Right forelimb (tissue), 1 donor: ENCODE data around the gene UBE2O.
A peak's percentile ranks its signal among the peaks of the same experiment; 100 is the strongest.

ENCODE experiments used
- DNase-seq: peaks from one replicate; pipeline ENCODE4 v3.0.0-alpha.2; 2018

UBE2O gene

DNA sequence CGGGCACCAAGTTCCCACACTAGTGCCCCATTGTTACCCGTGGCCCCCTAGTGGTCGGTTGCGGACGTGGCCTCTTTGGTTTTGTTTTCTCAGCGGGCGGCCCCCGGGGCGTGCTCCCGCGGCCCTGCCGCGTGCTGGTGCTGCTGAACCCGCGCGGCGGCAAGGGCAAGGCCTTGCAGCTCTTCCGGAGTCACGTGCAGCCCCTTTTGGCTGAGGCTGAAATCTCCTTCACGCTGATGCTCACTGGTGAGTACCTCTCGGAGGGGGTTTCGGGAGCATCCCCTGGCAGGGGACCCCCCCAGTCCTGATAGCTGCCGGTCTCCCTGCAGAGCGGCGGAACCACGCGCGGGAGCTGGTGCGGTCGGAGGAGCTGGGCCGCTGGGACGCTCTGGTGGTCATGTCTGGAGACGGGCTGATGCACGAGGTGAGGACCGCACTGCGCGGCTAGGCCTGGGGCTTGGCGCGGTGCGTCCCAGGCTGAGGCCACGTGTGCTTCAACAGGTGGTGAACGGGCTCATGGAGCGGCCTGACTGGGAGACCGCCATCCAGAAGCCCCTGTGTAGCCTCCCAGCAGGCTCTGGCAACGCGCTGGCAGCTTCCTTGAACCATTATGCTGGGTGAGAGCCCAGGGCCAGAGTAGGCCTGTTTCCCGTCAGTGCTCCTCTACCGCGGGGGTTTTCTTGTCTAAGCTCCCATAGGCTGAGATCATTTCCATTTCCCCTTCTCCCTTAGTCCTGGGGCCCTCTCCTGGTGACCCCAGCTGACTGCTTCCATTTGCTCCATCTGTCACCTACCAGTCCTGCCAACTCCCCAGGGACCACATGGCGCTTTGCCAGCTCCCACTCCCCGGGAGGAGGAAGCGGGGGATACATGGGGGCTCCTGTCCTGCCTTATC, 66.8 kb downstream of the UBE2O start:
- peak; percentile 85 for DNase-seq

DNA sequence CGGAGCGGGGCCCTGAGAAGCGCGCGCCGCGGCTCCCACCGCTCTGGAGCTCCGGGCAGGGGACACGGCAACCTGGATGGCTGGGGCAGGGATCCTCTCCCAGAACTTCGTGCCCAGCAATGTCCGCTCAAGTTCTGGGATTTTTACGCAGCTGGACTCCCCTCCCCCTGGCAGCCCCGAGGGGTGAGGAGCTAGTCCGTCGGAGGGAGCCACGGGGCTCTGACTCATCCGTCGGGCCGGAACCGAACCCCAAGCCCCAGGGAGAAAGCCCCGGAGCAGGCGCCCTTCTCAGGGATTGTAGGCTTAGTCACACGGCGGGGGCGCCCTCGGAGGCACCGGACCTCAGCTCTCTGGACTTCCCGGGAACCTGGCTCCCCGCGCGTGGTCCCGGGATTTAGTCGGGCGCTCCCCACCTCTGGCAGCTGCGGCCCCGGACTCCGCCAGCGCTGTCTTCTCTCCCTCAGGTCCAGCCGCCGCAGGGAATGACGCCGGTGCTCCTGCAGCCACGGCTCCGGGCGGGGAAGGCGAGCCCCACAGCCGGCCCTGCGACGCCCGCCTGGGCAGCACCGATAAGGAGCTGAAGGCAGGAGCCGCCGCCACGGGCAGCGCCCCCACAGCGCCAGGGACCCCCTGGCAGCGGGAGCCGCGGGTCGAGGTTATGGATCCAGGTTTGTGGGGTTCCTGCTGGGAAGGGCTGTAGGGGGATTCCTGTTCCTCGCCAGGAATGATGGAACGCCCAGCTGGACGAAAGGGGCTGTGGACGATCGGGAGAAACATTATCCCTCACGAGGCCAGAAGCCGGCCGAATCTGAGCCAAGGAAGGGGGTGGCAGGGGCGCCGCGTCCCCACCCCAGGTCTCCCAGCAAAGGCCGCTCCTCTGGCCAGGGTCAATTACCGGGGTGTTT, 67.7 kb downstream of the UBE2O start:
- no peak for DNase-seq

DNA sequence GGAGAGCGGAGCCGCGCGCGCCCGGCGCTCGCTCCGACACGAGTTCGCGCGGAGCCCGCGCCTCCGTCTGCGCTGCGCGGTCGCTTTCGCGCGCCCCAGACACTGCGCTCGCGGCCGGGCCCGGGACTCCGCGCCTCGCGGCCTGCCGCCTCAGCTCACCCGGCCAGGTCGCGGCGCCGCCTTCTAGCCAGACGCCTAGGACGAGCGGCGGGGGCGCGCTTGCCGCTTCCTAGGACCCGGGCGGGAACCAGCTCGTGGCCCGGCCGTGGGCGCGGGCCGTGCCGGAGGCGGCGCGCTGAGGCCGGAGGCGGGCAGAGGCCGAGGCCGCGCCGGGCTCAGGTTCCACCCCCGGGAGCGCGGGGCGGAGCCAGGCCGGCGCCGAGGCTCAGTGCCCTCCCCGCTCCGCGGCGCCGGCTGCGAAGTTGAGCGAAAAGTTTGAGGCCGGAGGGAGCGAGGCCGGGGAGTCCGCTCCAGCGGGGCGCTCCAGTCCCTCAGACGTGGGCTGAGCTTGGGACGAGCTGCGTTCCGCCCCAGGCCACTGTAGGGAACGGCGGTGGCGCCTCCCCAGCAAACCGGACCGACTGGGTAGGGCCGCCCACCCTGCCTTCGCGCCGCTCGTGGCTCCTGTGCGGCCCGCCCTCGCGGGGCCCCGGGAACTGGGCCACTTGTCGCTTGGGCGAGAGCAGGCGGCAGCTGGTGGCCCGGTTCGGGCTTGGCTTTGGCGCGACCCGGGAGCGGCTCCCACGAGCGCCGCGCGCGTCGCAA, 68.5 kb downstream of the UBE2O start, which contains the start of gene SPHK1:
Gene SPHK1 (plus strand): TSS at position 388 of the 765 bp plus-strand sequence. CDS start 1,036 bp downstream, outside the sequence.
- DNase-seq = peak; percentile 85

DNA sequence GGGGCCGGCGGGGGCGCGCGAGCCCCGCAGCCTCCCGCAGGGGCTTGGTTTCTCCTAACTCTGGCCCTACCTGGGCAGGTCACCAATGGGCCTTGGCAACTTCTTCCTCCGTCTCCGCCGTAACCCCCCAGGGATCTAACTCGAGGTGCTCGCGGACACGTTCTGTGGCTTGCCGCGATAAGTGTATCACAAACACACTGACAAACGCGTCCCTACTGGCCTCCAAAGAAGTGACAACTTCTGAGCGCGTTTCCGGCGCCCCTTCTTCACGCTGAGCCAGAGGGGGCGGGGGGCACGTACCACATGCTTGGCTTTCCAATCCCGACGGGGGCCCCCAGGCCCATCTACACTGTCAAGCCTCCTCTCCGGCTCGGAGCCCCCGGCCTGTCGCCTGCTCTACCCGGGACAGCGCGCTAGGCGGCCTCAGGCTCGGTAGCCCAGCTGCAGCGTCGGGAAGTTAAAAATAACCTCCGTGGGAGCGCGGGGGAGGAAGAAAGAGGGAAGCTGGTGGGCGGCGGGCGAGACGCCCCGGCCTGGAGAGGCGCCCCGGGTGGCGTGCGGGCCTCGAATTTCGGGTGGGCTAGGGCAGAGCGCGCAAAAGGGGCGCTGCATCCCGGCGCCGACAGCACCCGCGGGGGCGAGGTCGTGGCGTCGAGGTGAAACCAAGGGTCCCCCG, 69.3 kb downstream of the UBE2O start:
- DNase-seq = peak; percentile 80

DNA sequence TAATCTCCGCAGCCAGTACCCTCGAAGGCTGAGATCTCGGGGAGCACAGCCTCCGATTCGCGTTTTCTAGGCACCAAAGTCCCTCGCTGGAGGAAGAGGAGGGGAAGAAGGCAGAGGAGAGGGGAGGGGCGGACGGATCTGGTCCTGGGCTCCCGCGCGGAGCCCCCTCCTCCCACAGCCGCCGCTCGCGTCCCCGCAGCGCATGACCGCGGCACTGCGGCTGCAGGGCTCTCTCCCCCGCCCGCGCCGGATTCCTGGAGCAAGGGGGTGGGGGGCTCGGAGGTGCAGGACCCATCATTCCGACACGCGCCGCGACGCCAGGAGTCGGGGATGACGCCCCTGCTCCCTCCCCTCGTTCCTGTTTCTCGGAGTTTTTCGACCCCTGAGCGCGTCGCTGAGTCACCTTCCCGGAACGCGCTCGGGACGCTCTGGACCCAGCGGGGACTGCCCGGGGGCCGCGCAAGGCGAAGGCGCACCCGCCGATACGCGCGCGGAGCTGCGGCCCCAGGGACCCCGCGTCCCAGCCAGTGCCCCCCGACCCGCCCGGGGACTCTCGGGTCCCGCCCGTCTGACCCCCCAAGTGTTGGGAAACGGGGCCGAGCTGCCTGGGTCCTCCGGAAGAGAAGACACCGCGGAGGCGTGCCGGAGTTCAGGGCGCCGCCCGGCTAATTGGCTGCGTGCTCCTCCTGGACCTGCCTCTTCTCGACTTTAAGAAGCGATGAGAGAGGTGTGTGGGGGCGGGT, 70.0 kb downstream of the UBE2O start:
- DNase-seq = peak; percentile 65

DNA sequence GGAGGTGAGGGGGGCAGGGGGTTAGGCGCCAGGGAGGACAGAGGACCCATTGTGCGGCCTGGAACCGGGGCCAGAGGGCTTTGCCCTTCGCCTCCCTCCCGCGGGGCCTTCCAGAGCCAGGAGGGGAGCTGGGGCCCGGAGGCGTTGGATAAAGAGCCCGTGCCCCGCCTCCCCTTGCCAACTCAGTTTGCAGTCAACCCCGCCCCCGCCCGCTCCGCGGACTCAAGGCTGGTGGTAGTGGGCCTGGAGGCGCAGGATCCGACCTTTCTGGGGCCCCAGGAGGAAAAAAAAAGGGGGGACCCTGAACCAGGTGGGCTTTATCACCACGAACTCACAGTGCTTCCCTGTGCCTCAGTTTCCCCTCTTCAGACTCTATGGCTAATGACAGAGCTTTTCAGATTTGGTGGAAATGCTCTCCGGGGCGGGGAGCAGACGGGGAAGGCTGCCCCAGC, 70.6 kb downstream of the UBE2O start:
- DNase-seq = peak; percentile 65

DNA sequence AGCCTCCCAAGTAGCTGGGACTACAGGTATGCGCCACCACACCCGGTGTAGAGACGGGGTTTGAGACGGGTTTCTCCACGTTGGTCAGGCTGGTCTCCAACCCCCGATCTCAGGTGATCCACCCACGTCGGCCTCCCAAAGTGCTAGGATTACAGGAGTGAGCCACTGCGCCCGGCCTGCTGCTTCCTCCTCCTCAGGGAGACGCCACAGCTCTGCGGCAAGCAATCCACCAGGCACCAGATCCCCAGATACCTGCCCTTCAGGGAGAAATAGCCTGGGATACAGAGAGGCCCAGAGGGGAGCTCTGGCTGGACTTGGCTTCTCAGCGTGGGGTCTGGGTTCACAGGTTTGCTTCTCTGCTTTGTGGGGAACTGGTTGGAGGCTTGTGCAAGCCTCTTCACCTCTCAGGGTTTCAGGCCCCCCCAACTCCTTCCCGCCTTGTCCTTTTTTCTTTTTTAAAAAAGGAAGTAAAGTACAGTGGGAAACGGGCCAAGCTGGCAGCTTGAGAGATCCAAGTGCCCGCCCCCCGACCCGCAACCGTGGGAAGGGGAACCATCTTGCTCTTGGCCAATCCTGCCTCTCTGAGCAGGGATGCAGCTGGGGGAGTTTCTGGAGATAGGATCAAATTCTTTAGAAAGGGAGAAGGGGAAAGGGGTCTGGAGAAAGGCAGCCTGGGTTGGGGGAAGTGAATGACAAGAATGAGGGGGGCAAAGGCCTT, 71.2 kb downstream of the UBE2O start:
- DNase-seq = no peak

DNA sequence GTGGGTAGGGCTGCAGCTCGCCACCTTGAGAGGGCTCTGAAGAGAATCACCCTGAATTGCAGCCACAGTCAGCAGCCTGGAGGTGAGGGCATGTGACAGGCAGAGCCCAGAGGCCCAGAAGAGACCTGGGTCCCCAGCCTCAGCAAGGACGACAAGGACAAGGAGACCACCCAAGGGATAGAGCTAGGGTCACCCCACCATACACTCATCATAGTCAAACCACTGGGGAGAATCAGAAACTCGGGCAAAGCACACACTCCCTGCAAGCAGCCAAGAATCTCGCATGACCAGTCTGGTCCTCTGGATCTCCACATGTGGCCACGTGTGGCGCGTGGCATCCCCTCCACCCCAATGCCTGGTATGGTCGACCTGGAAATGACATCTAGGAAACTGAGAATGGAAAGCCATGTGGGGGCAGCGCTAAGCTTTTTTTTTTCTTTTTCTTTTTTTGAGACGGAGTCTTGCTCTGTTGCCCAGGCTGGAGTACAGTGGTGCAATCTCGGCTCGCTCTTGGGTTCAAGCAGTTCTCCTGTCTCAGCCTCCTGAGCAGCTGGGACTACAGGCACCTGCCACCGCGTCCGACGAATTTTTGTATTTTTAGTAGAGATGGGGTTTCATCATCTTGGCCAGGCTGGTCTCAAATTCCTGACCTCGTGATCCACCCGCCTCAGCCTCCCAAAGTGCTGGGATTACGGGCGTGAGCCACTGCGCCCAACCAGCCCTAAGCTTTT, 73.1 kb downstream of the UBE2O start:
- no peak for DNase-seq

DNA sequence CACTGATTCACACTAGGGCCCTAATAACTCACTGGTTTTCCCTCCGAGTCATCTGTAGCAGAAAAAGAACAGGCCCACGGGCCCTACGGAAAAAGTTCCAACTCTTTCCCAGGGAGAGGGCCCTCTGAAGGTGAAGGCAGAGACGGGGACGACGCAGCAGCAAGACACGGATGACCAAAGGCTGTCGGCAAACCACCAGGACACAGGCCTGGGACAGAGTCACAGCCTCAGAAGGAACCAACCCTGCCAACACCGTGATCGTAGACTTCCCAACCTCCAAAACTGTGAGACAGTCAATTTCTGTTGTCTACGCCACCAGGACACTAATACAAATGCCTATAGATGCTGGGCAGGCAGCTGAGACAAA, 73.7 kb downstream of the UBE2O start:
- DNase-seq = no peak

DNA sequence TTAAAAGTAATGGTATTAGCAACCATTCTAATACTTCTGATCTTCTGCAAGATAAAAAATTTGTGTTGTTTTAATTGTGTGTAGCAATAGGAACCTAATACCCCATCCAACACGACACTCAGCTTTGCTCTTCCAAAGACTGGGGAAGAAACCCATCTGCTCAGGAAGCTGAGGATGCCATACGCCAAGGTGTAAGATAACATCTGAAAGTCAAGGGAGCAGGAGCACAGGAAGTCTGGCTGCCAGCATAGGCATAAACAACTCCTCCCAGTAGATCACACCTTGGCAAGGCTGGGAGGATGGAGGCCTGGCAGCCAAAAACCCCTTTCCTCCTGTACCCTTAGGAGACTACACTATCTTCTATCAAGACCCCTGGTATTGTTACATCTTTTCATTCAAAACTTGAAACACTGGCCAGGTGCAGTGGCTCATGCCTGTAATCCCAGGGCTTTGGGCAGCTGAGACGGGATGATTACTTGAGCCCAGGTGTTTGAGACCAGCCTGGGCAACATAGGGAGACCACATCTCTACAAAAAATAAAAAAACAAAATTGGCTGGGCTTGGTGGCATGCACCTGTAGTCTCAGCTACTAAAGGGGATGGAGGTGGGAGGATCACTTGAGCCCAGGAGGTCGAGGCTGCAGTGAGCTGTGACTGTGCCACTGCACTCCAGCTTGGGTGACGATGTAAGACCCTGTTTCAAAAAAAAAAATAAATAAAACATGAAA, 74.2 kb downstream of the UBE2O start:
- DNase-seq = no peak

DNA sequence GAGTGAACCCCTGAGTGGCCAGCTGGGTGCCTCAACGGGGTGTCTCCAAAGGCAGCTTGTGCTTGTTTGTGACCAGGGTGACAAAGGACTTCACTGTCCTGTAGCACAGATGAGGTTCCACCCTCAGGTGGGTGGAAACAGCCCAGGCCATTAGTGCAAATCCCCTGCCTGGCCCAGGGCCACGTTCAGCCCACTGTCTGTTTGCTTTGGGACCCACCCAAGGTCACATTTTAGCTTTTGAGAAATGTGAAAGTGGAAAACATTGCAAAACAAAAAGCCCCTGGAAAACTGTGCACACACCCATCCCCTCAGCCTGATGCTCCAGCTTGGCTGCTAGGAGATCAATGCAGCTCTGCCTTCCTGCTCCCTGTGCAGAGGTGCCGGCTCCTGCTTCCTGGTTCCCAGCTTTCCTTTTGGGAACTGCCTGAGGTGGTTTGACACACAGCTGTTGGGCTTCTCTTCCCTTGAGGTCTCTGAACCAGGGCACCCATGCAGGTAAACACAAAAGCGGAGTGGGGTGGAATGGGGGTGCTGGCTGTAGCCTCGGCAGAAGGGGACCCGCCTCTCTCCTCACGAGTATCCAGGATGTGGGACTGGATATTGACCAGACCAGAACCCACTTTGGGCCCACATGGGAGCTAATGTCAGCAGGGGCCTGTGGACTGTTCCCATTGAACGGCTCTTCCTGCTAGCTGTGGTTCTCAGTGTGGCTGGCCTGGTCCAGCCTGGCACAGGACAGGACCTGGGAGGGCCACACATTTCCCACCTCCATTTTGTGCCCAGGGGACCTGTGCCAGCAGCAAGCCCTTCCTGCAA, 76.4 kb downstream of the UBE2O start:
- no peak for DNase-seq

DNA sequence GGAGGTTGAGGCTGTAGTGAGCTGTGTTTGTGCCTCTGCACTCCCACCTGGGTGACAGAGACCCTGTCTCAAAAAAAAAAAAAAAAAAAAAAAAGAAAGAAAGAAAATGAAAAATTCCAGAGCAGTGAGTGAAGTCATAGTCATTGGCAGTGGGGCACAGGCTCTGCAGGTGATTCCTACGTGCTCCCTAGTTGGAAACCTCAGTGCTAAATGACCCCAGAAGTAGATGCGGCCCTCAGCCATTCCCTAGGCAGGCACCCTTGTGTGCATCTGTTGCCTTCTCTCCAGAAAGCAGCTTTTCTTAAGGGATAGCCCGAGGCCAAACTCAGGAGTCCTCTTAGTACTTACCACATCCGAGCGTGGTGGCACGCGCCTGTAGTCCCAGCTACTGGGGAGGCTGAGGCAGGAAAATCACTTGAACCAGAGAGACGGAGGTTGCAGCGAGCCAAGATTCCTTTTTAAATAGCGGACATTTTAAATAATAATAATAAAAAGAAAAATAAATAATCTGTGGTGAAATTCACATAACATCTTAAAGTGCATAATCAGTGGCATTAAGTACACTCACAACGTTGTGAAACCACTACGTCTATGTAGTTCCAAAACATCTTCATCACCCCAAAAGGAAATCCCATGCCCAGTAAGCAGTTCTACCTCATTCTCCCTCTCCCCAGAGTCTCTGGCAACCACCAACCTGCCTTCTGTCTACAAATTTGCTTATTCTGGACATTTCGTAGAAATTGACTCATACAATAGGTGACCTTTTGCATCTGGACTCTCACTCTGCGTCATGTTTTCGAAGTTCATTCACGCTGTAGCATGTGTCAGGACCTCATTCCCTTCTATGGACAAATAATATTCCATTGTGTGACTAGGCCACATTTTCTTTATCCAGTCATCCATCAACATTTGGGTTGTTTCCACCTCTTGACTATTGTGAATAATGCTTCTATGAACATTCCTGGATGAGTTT, 81.0 kb downstream of the UBE2O start:
- DNase-seq = no peak

DNA sequence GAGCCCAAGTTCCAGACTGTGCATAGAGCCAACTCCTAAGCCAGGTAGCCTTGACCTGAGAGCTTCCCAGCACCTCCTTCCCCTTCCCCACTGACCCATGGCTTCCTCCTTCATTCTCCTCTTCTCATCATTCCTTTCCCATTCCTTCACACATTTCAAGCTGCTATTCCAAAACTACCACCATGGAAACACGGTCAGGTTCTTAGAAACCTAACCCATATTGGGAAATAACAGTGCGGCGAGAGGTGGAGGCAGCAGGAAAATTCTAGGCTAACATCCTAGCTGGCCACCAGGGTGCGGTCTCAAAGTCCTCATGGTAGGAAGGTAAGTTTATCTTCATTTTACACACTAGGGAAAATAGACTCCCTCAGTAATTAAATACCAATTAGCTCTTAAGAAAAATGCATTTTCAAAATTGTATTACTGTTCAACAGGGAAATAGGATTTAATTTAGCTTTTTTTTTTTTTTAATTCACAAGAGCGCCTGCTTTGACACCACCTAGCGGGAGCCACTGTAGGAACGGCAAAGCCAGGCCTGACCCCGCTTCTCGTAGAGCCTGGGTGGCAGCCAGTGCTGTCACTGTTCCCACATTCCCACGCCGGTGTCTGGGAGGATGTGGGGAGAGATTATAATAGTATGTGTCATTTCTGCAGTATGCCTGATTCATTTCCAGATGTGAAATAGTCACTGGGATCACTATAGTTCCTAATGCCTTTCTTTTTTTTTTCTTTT, 82.5 kb downstream of the UBE2O start:
- DNase-seq = peak; percentile 82

DNA sequence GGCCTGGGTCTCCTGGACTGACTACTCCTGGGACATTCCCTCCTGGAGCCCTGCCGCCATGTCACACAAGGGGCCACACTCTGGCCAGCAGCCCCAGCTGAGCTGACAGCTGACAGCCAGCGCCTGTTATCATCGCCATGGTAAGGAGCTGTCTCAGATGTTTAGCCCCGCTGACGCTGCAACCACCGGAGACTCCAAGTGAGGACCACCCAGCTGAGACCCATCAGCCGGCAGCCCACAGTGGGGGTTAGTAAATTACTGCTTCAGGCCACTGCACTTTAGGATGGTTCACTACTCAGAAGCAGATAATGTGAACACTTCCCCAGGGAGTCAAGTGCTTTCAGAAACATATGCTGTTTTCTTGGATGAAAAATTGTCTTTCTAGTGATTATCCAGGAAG, 83.1 kb downstream of the UBE2O start:
- no peak for DNase-seq

DNA sequence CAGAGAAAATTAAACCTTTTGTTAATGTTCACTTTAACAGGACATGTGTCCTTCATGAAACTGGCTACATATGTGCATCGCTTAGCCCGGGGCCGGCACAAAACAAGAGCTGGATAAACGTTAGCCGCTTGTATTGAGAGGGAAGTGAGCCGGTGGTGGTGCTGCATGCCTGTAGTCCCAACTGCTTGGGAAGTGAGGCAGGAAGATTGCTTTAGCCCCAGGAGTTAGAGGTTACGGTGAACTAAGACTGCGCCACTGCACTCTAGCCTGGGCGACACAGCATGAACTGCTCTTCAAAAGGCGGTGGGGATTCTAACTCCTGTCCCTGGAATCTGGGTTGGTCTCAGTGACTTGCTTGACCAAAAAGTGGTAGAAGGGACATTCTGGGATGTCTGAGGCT, 83.6 kb downstream of the UBE2O start:
- DNase-seq = no peak

DNA sequence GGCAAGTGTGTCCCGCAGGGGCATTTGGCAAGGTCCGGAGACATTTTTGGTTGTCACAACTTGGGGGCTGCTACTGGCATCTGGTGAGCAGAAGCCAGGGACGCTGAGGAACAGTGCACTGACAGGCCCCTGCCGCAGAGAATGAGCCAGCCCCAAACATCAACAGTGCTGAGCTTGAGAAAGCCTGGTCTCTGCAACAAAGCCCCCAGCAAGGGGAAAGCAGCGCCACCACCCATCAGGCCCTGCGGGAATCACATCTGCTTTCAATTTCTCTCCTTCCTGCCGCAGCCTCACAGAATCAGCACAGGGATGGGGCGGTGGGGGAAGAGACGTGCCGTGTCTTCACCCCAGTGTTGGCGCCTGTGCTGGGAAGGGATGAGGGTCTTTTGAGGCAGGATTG, 84.4 kb downstream of the UBE2O start:
- no peak for DNase-seq

DNA sequence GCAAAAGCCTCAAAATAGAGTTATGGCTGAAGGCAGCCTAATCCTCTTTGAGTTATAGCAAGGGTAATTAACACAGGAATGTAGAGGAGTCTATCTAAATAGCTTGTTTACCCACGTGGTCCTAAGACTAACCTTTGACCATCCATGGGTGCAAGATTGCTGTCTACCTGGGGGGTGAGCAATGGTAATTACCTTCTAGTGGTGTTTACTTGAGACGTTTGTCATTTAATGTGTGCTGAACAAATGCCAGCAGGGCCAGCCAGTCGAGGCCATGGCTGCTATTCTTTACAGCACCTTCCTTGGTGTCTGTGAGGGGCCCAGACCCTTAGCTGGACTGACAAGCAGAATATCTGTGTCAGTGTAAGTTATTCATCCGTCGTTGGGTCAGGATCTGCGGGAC, 85.3 kb downstream of the UBE2O start:
- no peak for DNase-seq
